Common myeloid progenitor, CD34-positive (primary cell): ENCODE results near the gene MECP2.

Source experiments
- CTCF ChIA-PET: fragments of 350-600 bp; sonication (Branson Sonifier 250); formaldehyde crosslinking; loops from one replicate; lab custom pipeline; 2021; ENCODE audit warnings: antibody characterized with exemption; lab: Charles Lee
- POLR2A ChIA-PET: fragments of 350-600 bp; sonication (Branson Sonifier 250); formaldehyde crosslinking; loops from one replicate; lab custom pipeline; 2021; ENCODE audit warnings: antibody characterized with exemption; lab: Charles Lee
- DNase-seq, 3 donors: peaks; one replicate each; pipeline versions ENCODE4 v3.0.0 to v3.0.0-alpha.2; 2013
- H3K27ac ChIP-seq, 2 experiments: 1 replicate in 1 of 2; 2 replicates in 1 of 2; pipeline ENCODE4 v1.7.0; 2013; ENCODE audit warnings: inconsistent platforms in 2 of 2, low read length in 2 of 2, mild to moderate bottlenecking in 2 of 2, low read depth in 1 of 2, moderate library complexity in 1 of 2; ENCODE audit not compliant: severe bottlenecking in 2 of 2, insufficient read depth in 1 of 2, poor library complexity in 1 of 2
- H3K27me3 ChIP-seq, 5 experiments: replicated peaks in 2 of 5; 1 replicate in 3 of 5; 2 replicates in 2 of 5; pipeline versions ENCODE4 v1.6.1 to v1.7.0; 2013; ENCODE audit warnings: low read length in 4 of 5, mild to moderate bottlenecking in 2 of 5, moderate library complexity in 2 of 5, inconsistent platforms in 1 of 5; ENCODE audit not compliant: insufficient read depth in 5 of 5, control insufficient read depth in 4 of 5
- H3K36me3 ChIP-seq, 4 experiments: 1 replicate in 2 of 4; 2 replicates in 2 of 4; pipeline versions ENCODE4 v1.6.1 to v1.7.0; 2013; ENCODE audit warnings: low read length in 3 of 4, control low read depth in 1 of 4, mild to moderate bottlenecking in 1 of 4; ENCODE audit not compliant: control insufficient read depth in 4 of 4, insufficient read depth in 4 of 4
- H3K4me1 ChIP-seq, 4 experiments: 1 replicate in 3 of 4; 2 replicates in 1 of 4; pipeline versions ENCODE4 v1.6.1 to v1.7.1; 2013; ENCODE audit warnings: low read length in 3 of 4, mild to moderate bottlenecking in 3 of 4, control low read depth in 1 of 4, inconsistent platforms in 1 of 4, moderate library complexity in 1 of 4; ENCODE audit not compliant: control insufficient read depth in 4 of 4, insufficient read depth in 4 of 4; ENCODE audit errors: control extremely low read depth in 1 of 4
- H3K4me3 ChIP-seq, 7 experiments: 1 replicate in 4 of 7; 2 replicates in 3 of 7; pipeline versions ENCODE4 v1.5.1 to v1.7.0; 2013; ENCODE audit warnings: mild to moderate bottlenecking in 7 of 7, low read length in 6 of 7, moderate library complexity in 6 of 7, inconsistent platforms in 2 of 7, low read depth in 2 of 7, control low read depth in 1 of 7; ENCODE audit not compliant: insufficient read depth in 4 of 7, control insufficient read depth in 1 of 7; ENCODE audit errors: extremely low read depth in 1 of 7
- H3K9me3 ChIP-seq, 5 experiments: 1 replicate in 4 of 5; 2 replicates in 1 of 5; pipeline versions ENCODE4 v1.6.1 to v1.7.1; 2013; ENCODE audit warnings: low read length in 4 of 5, mild to moderate bottlenecking in 2 of 5, inconsistent platforms in 1 of 5, low read depth in 1 of 5, moderate library complexity in 1 of 5; ENCODE audit not compliant: control insufficient read depth in 4 of 5, insufficient read depth in 2 of 5; ENCODE audit errors: control extremely low read depth in 1 of 5
- WGBS: methylation state at CpG from one replicate; pipeline ENCODE4 v1.1.5; 2013; ENCODE audit not compliant: insufficient coverage; 5-methylcytosine and 5-hydroxymethylcytosine counted together

The MECP2 gene

GRCh38 chrX:154049209-154050112, 48.1 kb downstream of the MECP2 start:
- no peak for DNase-seq
- 92% methylated on average over 13 of the region's 13 CpGs for WGBS
- Histone ChIP-seq H3K9me3 (no peaks in the 10 kb centered on the region), H3K27me3 (peaks cover 0 to 25% (median 0%) of the 10 kb centered on the region in 5 experiments), H3K4me3 (no peak overlapping the region), H3K36me3 (peaks cover 3 to 15% (median 6%) of the 10 kb centered on the region in 4 experiments), H3K27ac (no peak overlapping the region), H3K4me1 (peaks cover 0 to 5% (median 0%) of the 10 kb centered on the region in 4 experiments)
- POLR2A ChIA-PET, result no interaction called here
- CTCF ChIA-PET, result interaction anchor here (0.6 to 2.3 kb wide), 6 partner anchors 8 to 83 kb away, joined by 3 to 7 read pairs (median 4); no protein-coding TSS in a partner anchor

GRCh38 chrX:154048398-154048797, 49.1 kb downstream of the MECP2 start:
- DNase-seq, result no peak
- WGBS, result 96% methylated on average over 11 of the region's 11 CpGs
- Histone ChIP-seq H3K36me3 (peaks cover 3 to 15% (median 6%) of the 10 kb centered on the region in 4 experiments), H3K4me1 (peaks cover 0 to 5% (median 0%) of the 10 kb centered on the region in 4 experiments), H3K27ac (no peak overlapping the region), H3K4me3 (no peak overlapping the region), H3K27me3 (peaks cover 0 to 25% (median 0%) of the 10 kb centered on the region in 5 experiments), H3K9me3 (no peaks in the 10 kb centered on the region)
- POLR2A ChIA-PET, result no interaction called here
- CTCF ChIA-PET, result interaction anchor here (1.1 to 2.3 kb wide), 3 partner anchors 23 to 35 kb away, joined by 3 to 7 read pairs (median 5); no protein-coding TSS in a partner anchor

GRCh38 chrX:154046940-154047610, 50.4 kb downstream of the MECP2 start:
- Histone ChIP-seq H3K4me3 (no peak overlapping the region), H3K27ac (no peak overlapping the region), H3K27me3 (peaks cover 0 to 25% (median 0%) of the 10 kb centered on the region in 5 experiments), H3K36me3 (peaks cover 2 to 13% (median 4%) of the 10 kb centered on the region in 4 experiments), H3K9me3 (no peaks in the 10 kb centered on the region), H3K4me1 (peaks cover 0 to 5% (median 0%) of the 10 kb centered on the region in 4 experiments)
- 77% methylated on average over 4 of the region's 4 CpGs for WGBS
- ChIA-PET POLR2A (no interaction called here), CTCF (interaction anchor here (1.0 to 1.7 kb wide), 2 partner anchors 21 to 33 kb away, joined by 3 to 4 read pairs; no protein-coding TSS in a partner anchor)
- DNase-seq, result no peak

- no peaks in the 10 kb centered on the region for H3K9me3 ChIP-seq
- POLR2A ChIA-PET, result no interaction called here
- 85% methylated on average over 9 of the region's 10 CpGs for WGBS
- H3K27ac ChIP-seq, result no peak overlapping the region
- DNase-seq, result no peak
- no peak overlapping the region for H3K4me3 ChIP-seq
- H3K27me3 ChIP-seq, result peaks cover 0 to 29% (median 0%) of the 10 kb centered on the region in 5 experiments
- H3K36me3 ChIP-seq, result peaks cover 2 to 13% (median 4%) of the 10 kb centered on the region in 4 experiments
- CTCF ChIA-PET, result interaction anchor here (1.0 to 1.7 kb wide), 2 partner anchors 20 to 32 kb away, joined by 3 to 4 read pairs; no protein-coding TSS in a partner anchor
- H3K4me1 ChIP-seq, result peaks cover 0 to 6% (median 0%) of the 10 kb centered on the region in 4 experiments
These were observed 51.3 kb downstream of the MECP2 start for GRCh38 chrX:154046031-154046781.

GRCh38 chrX:154044091-154044490, 53.4 kb downstream of the MECP2 start:
- DNase-seq, result no peak
- no peaks in the 10 kb centered on the region for H3K9me3 ChIP-seq
- peaks cover 0 to 3% (median 0%) of the 10 kb centered on the region in 4 experiments for H3K4me1 ChIP-seq
- ChIA-PET POLR2A (no interaction called here), CTCF (interaction anchor here (1.0 to 1.1 kb wide), 2 partner anchors 9 to 17 kb away, joined by 3 to 5 read pairs; no protein-coding TSS in a partner anchor)
- H3K36me3 ChIP-seq, result peaks cover 2 to 13% (median 7%) of the 10 kb centered on the region in 4 experiments
- 76% methylated on average over 4 of the region's 6 CpGs for WGBS
- no peak overlapping the region for H3K27ac ChIP-seq
- peaks cover 0 to 29% (median 0%) of the 10 kb centered on the region in 5 experiments for H3K27me3 ChIP-seq
- H3K4me3 ChIP-seq, result no peak overlapping the region

GRCh38 chrX:154043003-154043763, 54.3 kb downstream of the MECP2 start:
- no peaks in the 10 kb centered on the region for H3K9me3 ChIP-seq
- no peak for DNase-seq
- H3K4me1 ChIP-seq, result peaks cover 0 to 3% (median 0%) of the 10 kb centered on the region in 4 experiments
- no peak overlapping the region for H3K27ac ChIP-seq
- CTCF ChIA-PET, result no interaction called here
- WGBS, result 95% methylated on average over 4 of the region's 5 CpGs
- peaks cover 2 to 9% (median 7%) of the 10 kb centered on the region in 4 experiments for H3K36me3 ChIP-seq
- POLR2A ChIA-PET, result no interaction called here
- H3K27me3 ChIP-seq, result peaks cover 0 to 28% (median 0%) of the 10 kb centered on the region in 5 experiments
- no peak overlapping the region for H3K4me3 ChIP-seq
